ENCODE results near the gene FZR1.

The FZR1 gene

GRCh38 chr19:3505598-3506383 is at the start of gene FZR1:
FZR1 (plus strand) TSS chr19:3506311; CDS start chr19:3522990, 16,679 bp downstream.
- peak; percentile 100 for DNase-seq

GRCh38 chr19:3456925-3457527 is 49.1 kb upstream of the FZR1 start:
- DNase-seq: no peak

GRCh38 chr19:3457528-3458228 is 48.4 kb upstream of the FZR1 start:
- no peak for DNase-seq

- DNase-seq: no peak
Observed at GRCh38 chr19:3458229-3459088, 47.7 kb upstream of the FZR1 start.

DNA sequence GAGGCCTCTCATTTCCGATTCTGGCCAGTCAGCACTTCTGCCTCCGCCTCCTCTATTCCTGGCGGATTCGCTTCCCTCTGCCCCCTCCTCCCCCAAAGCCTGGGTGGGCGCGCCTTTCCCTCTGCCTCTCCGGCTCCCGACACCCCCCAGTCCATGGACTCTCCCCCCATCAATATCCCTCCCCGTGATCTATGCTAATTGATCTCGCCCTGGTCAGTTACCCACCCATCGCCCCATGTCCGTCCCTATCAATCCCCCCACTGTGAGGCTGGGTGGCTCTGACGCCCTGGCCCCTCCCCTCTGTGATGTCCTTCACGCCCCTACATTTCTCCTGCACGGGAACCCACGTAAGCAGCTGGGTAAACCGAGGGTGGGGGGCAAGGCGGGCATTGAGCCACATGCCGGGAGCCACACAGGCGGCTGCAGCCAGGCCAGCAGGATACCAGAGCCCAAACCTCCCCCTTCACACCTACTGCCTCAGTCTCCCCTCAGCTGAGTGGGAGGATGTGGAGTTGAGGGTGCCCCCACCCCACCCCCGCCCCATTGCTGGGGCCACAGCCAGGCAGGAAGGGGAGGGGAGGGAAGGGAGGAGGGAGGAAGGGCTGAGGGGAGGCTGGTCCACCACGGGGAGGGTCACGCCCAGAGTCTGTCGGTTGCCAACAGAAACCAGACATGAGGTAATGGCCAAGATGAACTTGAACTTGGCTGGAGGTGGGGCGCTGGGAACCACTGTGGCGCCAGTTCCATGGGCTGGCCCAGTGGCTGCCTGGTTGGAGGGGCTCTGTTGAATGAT is 46.8 kb upstream of the FZR1 start:
- no peak for DNase-seq

DNA sequence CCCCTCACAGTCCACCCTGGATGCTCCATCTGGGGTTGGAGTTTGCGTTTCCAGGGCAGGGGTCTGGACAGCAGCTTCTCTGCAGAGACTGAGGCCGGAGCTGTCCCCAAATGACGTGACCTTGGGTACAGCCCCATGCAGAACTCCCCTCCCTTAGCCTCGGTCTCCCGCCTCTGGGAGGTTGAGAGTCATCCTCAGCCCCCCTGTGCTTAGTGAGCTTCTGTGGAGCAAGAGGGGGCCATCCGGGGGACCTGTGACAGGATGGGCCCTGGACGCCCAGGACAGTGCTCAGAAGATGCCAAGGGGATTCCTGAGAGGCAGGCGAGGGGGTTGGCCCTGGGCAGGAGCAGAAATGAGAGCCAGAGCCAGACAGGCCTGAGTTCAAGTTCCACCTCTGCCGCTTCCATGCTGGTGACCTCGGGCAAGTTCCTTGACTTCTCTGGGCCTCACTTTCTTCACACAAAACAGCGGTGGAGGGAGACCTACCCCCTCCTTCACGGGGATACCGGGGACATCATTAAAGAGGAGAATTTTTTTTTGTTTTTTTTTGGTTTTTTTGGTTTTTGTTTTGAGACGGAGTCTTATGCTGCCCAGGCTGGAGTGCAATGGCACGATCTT is 46.0 kb upstream of the FZR1 start:
- no peak for DNase-seq

- no peak for DNase-seq
Observed at GRCh38 chr19:3462991-3463713, 43.0 kb upstream of the FZR1 start.

GRCh38 chr19:3463714-3464586 is 42.2 kb upstream of the FZR1 start:
- no peak for DNase-seq

- no peak for DNase-seq
Observed at GRCh38 chr19:3464587-3465235, 41.4 kb upstream of the FZR1 start.

GRCh38 chr19:3465552-3465951 is 40.6 kb upstream of the FZR1 start:
- DNase-seq: no peak

- DNase-seq: no peak
Observed at GRCh38 chr19:3466635-3467034, 39.5 kb upstream of the FZR1 start.

- DNase-seq: no peak
Observed at GRCh38 chr19:3467437-3468198, 38.5 kb upstream of the FZR1 start.

DNA sequence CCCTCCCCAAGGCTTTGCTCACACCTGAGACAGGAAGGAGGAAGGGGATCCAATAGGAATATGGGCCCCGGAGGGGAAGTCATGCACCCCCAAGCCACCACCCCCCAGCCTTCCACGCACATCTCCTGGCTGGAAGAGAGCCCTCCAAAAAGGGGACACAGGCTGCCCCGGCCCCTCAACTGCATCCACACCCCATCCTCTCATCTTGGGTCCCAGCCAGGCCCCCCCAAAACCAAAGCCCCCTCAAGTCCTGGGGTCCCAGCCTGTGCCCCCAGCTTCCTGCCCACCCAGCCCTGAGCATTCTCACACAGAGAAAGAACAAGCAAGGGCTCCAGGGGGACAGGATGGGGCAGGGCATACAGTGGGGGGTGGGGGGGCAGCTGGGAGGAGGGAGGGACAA is 37.9 kb upstream of the FZR1 start:
- no peak for DNase-seq

GRCh38 chr19:3469638-3470499 is 36.2 kb upstream of the FZR1 start:
- DNase-seq: no peak

DNA sequence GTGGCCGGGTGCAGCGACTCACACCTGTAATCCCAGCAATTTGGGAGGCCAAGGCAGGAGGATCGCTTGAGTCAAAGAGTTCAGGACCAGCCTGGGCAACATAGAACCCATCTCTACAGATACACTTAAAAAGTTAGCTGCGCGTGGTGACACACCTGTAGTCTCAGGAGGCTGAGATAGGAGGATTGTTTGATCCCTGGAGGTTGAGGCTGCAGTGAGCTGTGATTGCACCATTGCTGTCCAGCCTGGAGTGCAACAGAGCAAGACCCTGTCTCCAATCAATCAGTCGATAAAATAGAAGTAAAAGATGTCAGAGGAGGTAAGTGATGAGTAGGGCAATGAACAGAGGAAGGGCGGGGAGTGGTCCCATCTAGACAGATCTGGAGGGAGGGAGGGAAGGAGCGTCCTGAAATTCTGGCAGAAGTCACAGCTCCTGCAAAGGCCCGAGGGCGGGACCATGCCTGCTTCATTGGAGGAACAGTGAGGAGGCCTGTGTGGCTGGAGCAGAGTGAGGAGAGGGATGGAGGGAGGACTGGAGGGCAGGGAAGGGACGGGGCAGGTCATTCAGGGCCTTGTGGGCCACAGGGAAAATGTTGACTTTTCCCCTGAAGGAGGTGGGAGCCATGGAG is 35.5 kb upstream of the FZR1 start:
- DNase-seq: no peak

GRCh38 chr19:3471954-3472655 is 34.0 kb upstream of the FZR1 start:
- no peak for DNase-seq
